ENCODE results near the gene ZNF141.

- TF ChIP-seq POLR2A (IDR thresholded peaks at IDR 0.05; ENCODE audit: low read depth), result no peak
- no peak for TF ChIP-seq CTCF (IDR thresholded peaks at IDR 0.05)
- no peak for TF ChIP-seq EP300 (IDR thresholded peaks at IDR 0.05)
Measured at GRCh38 chr4:404006-404405, 66.4 kb downstream of the ZNF141 start.
